Measurements from ENCODE around the gene TBC1D8.

GRCh38 chr2:101160454-101160853 lies 9.3 kb upstream of the TBC1D8 start:
- TF ChIP-seq POLR2A (IDR thresholded peaks at IDR 0.05; ENCODE audit: low read depth, low read length) (no peak), TAF1 (IDR thresholded peaks at IDR 0.05; ENCODE audit: borderline replicate concordance, low read depth, low read length) (no peak)
